GM19463 (cell line): Measurements from ENCODE around the gene MMP26.
A peak's percentile ranks its signal among the peaks of the same experiment; 100 is the strongest.

Source experiments
- ATAC-seq: cut with Tn5 transposase; IDR thresholded peaks from one replicate; pipeline ENCODE4 v1.9.1; 2021; ENCODE audit warnings: mild to moderate bottlenecking, moderate library complexity; ENCODE audit not compliant: unreplicated experiment

The MMP26 gene

GRCh38 chr11:4704054-4704789 is at the start of gene MMP26:
TSS of gene MMP26 (plus strand) at chr11:4704784.
- no peak for ATAC-seq

- ATAC-seq, result no peak
Observed at GRCh38 chr11:4658629-4659445, 45.7 kb upstream of the MMP26 start.

- ATAC-seq, result no peak
Observed at GRCh38 chr11:4662876-4663275, 41.7 kb upstream of the MMP26 start.

- no peak for ATAC-seq
Observed at GRCh38 chr11:4664183-4664582, 40.4 kb upstream of the MMP26 start.

GRCh38 chr11:4664786-4665185 is 39.8 kb upstream of the MMP26 start:
- ATAC-seq, result no peak

GRCh38 chr11:4665424-4665823 is 39.2 kb upstream of the MMP26 start:
- ATAC-seq, result no peak

- ATAC-seq, result no peak
Observed at GRCh38 chr11:4671741-4672140, 32.8 kb upstream of the MMP26 start.

- ATAC-seq, result no peak
Observed at GRCh38 chr11:4672470-4672869, 32.1 kb upstream of the MMP26 start.

- no peak for ATAC-seq
Observed at GRCh38 chr11:4673781-4674180, 30.8 kb upstream of the MMP26 start.

- no peak for ATAC-seq
Observed at GRCh38 chr11:4677948-4678347, 26.6 kb upstream of the MMP26 start.

GRCh38 chr11:4680341-4680740 is 24.2 kb upstream of the MMP26 start:
- ATAC-seq, result no peak

- ATAC-seq, result no peak
Observed at GRCh38 chr11:4682623-4683419, 21.8 kb upstream of the MMP26 start.

- ATAC-seq, result no peak
Observed at GRCh38 chr11:4684631-4685285, 19.8 kb upstream of the MMP26 start.

- ATAC-seq, result no peak
Observed at GRCh38 chr11:4695442-4695841, 9.1 kb upstream of the MMP26 start.

- no peak for ATAC-seq
Observed at GRCh38 chr11:4697585-4697984, 7.0 kb upstream of the MMP26 start, which contains the start of gene OR51E2. TSS of gene OR51E2 (minus strand) at chr11:4697853. CDS start at chr11:4682711, 15,142 bp downstream.

- ATAC-seq, result peak; percentile 93
Observed at GRCh38 chr11:4699697-4700435, 4.7 kb upstream of the MMP26 start.

GRCh38 chr11:4700436-4700820 is 4.2 kb upstream of the MMP26 start:
- no peak for ATAC-seq

- ATAC-seq, result no peak
Observed at GRCh38 chr11:4704790-4705334, 278 bp downstream of the MMP26 start.

GRCh38 chr11:4713241-4713640 is 8.7 kb downstream of the MMP26 start:
- ATAC-seq, result no peak

- ATAC-seq, result no peak
Observed at GRCh38 chr11:4714300-4714699, 9.7 kb downstream of the MMP26 start.
